HCT116 (cell line): Measurements from ENCODE around the gene ABCB8.

ENCODE experiments used
- CEBPB ChIP-seq: IDR thresholded peaks from 2 replicates; pipeline ENCODE4 v1.6.1; 2012; ENCODE audit warnings: low read depth
- CTCF ChIP-seq, 3 experiments: fragments of 200-600 bp in 1 of 3; sonication (generic) in 1 of 3; IDR thresholded peaks in 2 of 3; conservative IDR thresholded peaks in 1 of 3; 2 replicates each; pipeline ENCODE4 v1.5.1; 2012 to 2017; ENCODE audit warnings: low read depth in 2 of 3, low read length in 2 of 3, antibody characterized with exemption in 1 of 3, borderline replicate concordance in 1 of 3, control low read depth in 1 of 3, mild to moderate bottlenecking in 1 of 3, mixed read lengths in 1 of 3, mixed run types in 1 of 3, moderate library complexity in 1 of 3; ENCODE audit not compliant: insufficient read depth in 1 of 3
- EZH2 ChIP-seq: fragments of 200-600 bp; sonication (generic); IDR thresholded peaks from 2 replicates; pipeline ENCODE4 v1.6.1; 2017; ENCODE audit warnings: antibody characterized with exemption, mixed run types
- JUND ChIP-seq: IDR thresholded peaks from 2 replicates; pipeline ENCODE4 v1.6.1; 2012
- MAX ChIP-seq: IDR thresholded peaks from 2 replicates; pipeline ENCODE4 v1.6.1; 2012
- POLR2A ChIP-seq: IDR thresholded peaks from 2 replicates; pipeline ENCODE4 v1.7.0; 2011; ENCODE audit warnings: borderline replicate concordance; ENCODE audit not compliant: insufficient read depth, insufficient read length; ENCODE audit errors: extremely low read depth
- POLR2AphosphoS5 ChIP-seq: IDR thresholded peaks from 2 replicates; pipeline ENCODE4 v1.6.1; 2011; ENCODE audit warnings: mild to moderate bottlenecking, low read depth, low read length, moderate library complexity
- REST ChIP-seq: IDR thresholded peaks from 2 replicates; pipeline ENCODE4 v1.6.1; 2012; ENCODE audit warnings: low read depth
- SIN3A ChIP-seq: IDR thresholded peaks from 2 replicates; pipeline ENCODE4 v1.6.1; 2012; ENCODE audit warnings: low read depth
- SP1 ChIP-seq: IDR thresholded peaks from 2 replicates; pipeline ENCODE4 v1.6.1; 2012; ENCODE audit warnings: low read depth
- TCF7L2 ChIP-seq: IDR thresholded peaks from 2 replicates; pipeline ENCODE4 v1.7.0; 2011; ENCODE audit warnings: borderline replicate concordance, inconsistent platforms; ENCODE audit not compliant: insufficient read depth, insufficient read length; ENCODE audit errors: extremely low read depth
- YY1 ChIP-seq: IDR thresholded peaks from 2 replicates; pipeline ENCODE4 v1.6.1; 2011; ENCODE audit warnings: low read length, low read depth, moderate library complexity, mild to moderate bottlenecking; ENCODE audit not compliant: insufficient replicate concordance; ENCODE audit errors: extremely low read depth
- ZFX ChIP-seq: fragments of 450-650 bp; IDR thresholded peaks from 2 replicates; pipeline ENCODE4 v1.6.1; 2017

GRCh38 chr7:151059367-151060112 lies 31.3 kb downstream of the ABCB8 start, which contains the start of gene SLC4A2:
- TF ChIP-seq CTCF (IDR thresholded peaks at IDR 0.05 in 2 of 3, conservative IDR thresholded peaks at IDR 0.05 in 1 of 3; ENCODE audit: borderline replicate concordance in 1 of 3, insufficient read depth in 1 of 3, low read depth in 2 of 3, low read length in 2 of 3): peak in 2 of 3 experiments; percentile 54 to 59; a peak in 4 of 6 replicates
- no peak for TF ChIP-seq EZH2
- TF ChIP-seq REST: no peak
- no peak for TF ChIP-seq SIN3A
- TF ChIP-seq MAX: no peak
- peak; percentile 69 for TF ChIP-seq POLR2AphosphoS5
- no peak for TF ChIP-seq YY1
- peak; percentile 38 for TF ChIP-seq POLR2A
- TF ChIP-seq JUND: no peak
- TF ChIP-seq TCF7L2: no peak
- TF ChIP-seq ZFX: peak; percentile 47; the same call in 1 of the 2 replicates
- TF ChIP-seq CEBPB: no peak
- TF ChIP-seq SP1: no peak
